Suprapubic skin (tissue), 4 donors: Measurements from ENCODE around the gene SYTL1. TPM values are rescaled to one million over a fixed set of nuclear protein-coding genes. Genes with fewer than 3 reads are reported as not detected.

Experiments
- DNase-seq, 2 donors: peaks; one replicate each; pipeline ENCODE4 v3.0.0-alpha.2; 2019; ENCODE audit warnings: low spot score in 2 of 2
- H3K27ac ChIP-seq: fragments of 200-600 bp; sonication (generic); one replicate; pipeline ENCODE4 v1.5.1; 2019
- H3K27me3 ChIP-seq: fragments of 200-600 bp; sonication (generic); one replicate; pipeline ENCODE4 v1.5.1; 2019
- H3K36me3 ChIP-seq: fragments of 200-600 bp; sonication (generic); one replicate; pipeline ENCODE4 v1.5.1; 2019
- H3K4me1 ChIP-seq: fragments of 200-600 bp; sonication (generic); one replicate; pipeline ENCODE4 v1.5.1; 2019
- H3K4me3 ChIP-seq: fragments of 200-600 bp; sonication (generic); one replicate; pipeline ENCODE4 v1.5.1; 2019; ENCODE audit warnings: mild to moderate bottlenecking
- H3K9me3 ChIP-seq: fragments of 200-600 bp; sonication (generic); one replicate; pipeline ENCODE4 v1.5.1; 2019
- EP300 ChIP-seq: sonication (generic); formaldehyde crosslinking; IDR thresholded peaks from one replicate; pipeline ENCODE4 v1.6.1; 2017; ENCODE audit warnings: antibody characterized with exemption
- POLR2A ChIP-seq, 2 donors: fragments of 450-650 bp; IDR thresholded peaks; one replicate each; pipeline ENCODE4 v1.6.1; 2017; ENCODE audit warnings: antibody characterized with exemption in 2 of 2, mild to moderate bottlenecking in 2 of 2, moderate library complexity in 2 of 2
- POLR2AphosphoS5 ChIP-seq, 3 donors: sonication (generic); formaldehyde crosslinking; IDR thresholded peaks; one replicate each; pipeline ENCODE4 v1.6.1; 2017; ENCODE audit warnings: antibody characterized with exemption in 3 of 3
- WGBS: methylation state at CpG from one replicate; pipeline ENCODE4 v1.1.5; 2018; 5-methylcytosine and 5-hydroxymethylcytosine counted together
- total RNA-seq, 4 donors: library from RNA; depleted of rRNA; stranded (reverse); fragments of >200 nt; gene quantifications; one replicate each; pipeline ENCODE4 v1.1.0, GENCODE V29; 2016
- TF ChIP-seq, protein P1 (sequence below), 2 donors: fragments of 200-600 bp in 1 of 2; fragments of 450-650 bp in 1 of 2; sonication (generic) in 1 of 2; IDR thresholded peaks; one replicate each; pipeline ENCODE4 v1.5.1; 2016 to 2019; ENCODE audit warnings: antibody characterized with exemption in 2 of 2, mild to moderate bottlenecking in 1 of 2, moderate library complexity in 1 of 2

Gene SYTL1
- total RNA-seq, 4 donors from 2014 or later = 142 to 176 (median 168) TPM

DNA sequence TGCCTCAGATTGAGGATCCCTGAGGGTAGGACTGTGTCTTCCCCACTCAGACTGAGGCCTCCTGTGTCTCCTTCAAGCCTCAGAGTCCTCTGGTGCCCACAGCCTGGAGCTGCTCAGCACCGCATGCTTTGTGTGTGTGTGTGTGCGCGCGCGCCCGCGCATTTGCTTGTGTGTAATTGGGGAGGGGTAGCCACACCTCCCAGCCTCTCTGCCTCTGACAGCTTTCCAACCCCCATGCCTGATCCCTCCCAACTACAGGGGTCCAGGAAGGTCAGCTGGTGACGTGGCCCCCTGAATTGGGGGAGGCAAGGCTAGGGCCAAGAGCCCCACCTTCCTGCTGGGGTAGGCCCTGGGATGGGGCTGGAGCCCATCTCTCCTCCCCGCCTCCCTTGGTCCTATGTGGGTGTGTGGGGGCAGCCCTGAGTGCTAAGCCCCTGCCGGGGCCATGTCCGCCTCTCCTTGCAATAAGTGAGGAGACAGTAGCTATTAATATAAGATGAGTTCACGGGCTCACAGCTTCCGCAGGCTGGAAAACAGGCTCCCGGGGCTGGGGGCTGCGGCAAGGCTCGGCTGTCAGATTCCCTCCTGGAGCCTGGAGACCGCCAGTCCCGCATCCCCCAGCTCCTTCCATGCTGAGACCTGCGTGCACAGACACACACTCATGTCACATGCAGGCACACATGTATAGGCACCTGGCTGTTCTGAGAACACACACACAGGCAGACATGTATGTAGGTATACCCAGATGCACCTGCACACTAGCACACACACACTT is 57.6 kb downstream of the SYTL1 start:
- no peaks in the 10 kb centered on the region for H3K36me3 ChIP-seq
- H3K27me3 ChIP-seq = no peaks in the 10 kb centered on the region
- DNase-seq = no peak
- H3K27ac ChIP-seq = no peak overlapping the region
- no peak overlapping the region for H3K4me3 ChIP-seq
- no peaks in the 10 kb centered on the region for H3K9me3 ChIP-seq
- WGBS = 45% methylated on average over 4 of the region's 19 CpGs
- peaks cover 81% of the 10 kb centered on the region for H3K4me1 ChIP-seq
- TF ChIP-seq POLR2A (IDR thresholded peaks at IDR 0.05) (no peak), POLR2AphosphoS5 (IDR thresholded peaks at IDR 0.05) (no peak), EP300 (no peak)
- TF ChIP-seq, protein P1, sequence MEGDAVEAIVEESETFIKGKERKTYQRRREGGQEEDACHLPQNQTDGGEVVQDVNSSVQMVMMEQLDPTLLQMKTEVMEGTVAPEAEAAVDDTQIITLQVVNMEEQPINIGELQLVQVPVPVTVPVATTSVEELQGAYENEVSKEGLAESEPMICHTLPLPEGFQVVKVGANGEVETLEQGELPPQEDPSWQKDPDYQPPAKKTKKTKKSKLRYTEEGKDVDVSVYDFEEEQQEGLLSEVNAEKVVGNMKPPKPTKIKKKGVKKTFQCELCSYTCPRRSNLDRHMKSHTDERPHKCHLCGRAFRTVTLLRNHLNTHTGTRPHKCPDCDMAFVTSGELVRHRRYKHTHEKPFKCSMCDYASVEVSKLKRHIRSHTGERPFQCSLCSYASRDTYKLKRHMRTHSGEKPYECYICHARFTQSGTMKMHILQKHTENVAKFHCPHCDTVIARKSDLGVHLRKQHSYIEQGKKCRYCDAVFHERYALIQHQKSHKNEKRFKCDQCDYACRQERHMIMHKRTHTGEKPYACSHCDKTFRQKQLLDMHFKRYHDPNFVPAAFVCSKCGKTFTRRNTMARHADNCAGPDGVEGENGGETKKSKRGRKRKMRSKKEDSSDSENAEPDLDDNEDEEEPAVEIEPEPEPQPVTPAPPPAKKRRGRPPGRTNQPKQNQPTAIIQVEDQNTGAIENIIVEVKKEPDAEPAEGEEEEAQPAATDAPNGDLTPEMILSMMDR (IDR thresholded peaks at IDR 0.05) = no peak

DNA sequence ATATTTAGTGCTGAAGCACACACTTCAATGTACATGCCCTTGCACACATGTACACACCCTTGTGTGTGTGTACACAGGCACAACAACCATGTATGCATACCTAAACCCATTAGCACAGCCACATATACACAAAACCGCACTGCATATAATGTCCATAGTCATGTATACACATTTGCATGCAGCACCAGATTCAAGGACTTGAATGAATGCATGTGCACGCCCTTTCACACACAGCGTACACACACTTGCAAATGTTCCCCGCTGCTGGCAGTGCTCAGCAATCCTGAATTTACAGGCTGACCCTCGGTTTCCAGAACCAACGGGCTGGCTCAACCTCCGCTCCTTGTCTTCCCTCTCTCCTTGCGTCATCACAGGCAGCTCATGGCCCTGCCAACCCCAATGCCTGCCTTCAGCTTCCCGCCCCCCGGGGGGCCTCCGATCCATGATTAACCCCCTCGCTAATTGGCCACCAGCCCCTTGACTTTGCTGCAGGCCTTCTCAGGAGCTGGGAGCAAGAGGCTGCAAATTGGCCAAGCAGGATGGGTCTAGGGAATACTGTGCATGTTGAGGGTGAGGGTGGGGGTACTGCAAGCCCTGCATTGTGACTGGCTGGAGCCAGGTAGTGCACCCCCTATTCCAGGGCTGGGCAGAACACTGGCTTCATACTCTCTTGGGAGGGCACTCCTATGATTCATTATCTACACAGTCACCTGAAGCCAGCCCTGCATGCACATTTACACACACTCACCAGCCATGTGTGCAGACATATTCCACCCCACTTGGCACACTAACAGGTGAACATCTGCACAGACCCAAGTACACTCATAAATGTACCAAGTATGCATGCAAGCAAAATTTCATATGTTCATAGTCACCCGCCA is 58.5 kb downstream of the SYTL1 start:
- Histone ChIP-seq H3K27ac (no peak overlapping the region), H3K4me3 (no peak overlapping the region), H3K4me1 (peaks cover 85% of the 10 kb centered on the region), H3K9me3 (no peaks in the 10 kb centered on the region), H3K27me3 (no peaks in the 10 kb centered on the region), H3K36me3 (no peaks in the 10 kb centered on the region)
- TF ChIP-seq POLR2A (IDR thresholded peaks at IDR 0.05) (no peak), EP300 (no peak), POLR2AphosphoS5 (IDR thresholded peaks at IDR 0.05) (no peak)
- TF ChIP-seq, protein P1 (IDR thresholded peaks at IDR 0.05) = no peak
- 33% methylated on average over 13 of the region's 13 CpGs for WGBS
- DNase-seq = no peak

DNA sequence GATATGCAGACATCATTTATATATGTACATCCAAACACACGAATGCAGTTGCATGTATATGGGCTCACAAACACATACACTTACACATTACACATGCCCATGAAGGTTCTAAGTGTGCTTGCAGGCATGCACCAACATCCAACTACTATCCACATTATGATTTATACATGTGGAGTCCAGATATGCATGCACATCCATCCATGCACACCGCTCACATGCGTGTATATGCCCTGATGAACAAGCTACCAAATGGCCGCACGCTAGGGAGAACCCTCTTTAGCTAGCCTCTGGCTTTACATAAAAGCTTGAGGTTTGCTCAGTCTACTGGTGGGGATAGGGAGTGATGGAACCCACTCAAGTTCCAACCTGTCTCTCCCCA is 59.1 kb downstream of the SYTL1 start:
- no peaks in the 10 kb centered on the region for H3K27me3 ChIP-seq
- 90% methylated on average over 5 of the region's 5 CpGs for WGBS
- H3K27ac ChIP-seq = no peak overlapping the region
- H3K9me3 ChIP-seq = no peaks in the 10 kb centered on the region
- H3K4me3 ChIP-seq = no peak overlapping the region
- no peak for TF ChIP-seq POLR2A (IDR thresholded peaks at IDR 0.05)
- TF ChIP-seq POLR2AphosphoS5 (IDR thresholded peaks at IDR 0.05) = peak in 1 of 3 donors; percentile 27
- peaks cover 85% of the 10 kb centered on the region for H3K4me1 ChIP-seq
- DNase-seq = no peak
- H3K36me3 ChIP-seq = peaks cover 1% of the 10 kb centered on the region

DNA sequence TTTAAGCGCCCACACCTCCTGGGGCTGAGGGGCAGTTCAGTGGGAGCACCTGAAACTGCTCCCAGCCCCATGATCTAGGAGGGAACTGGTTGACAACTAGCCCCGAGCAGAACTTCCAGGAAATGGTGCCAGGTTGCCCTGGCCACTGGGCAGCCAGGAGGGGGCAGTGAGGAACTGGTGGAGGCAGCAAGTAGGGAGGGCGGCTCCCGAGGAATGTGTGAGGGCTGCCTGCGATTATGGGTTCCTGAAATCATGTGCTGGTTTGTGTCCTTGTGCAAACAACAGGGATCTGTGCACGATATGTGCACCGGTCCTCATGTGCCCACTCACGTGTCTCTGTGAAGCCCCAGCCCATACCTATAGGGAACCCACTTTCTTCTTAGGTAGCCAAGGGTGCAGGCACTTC is 60.5 kb downstream of the SYTL1 start:
- Histone ChIP-seq H3K4me3 (no peak overlapping the region), H3K4me1 (peaks cover 89% of the 10 kb centered on the region), H3K27me3 (no peaks in the 10 kb centered on the region), H3K9me3 (no peaks in the 10 kb centered on the region), H3K27ac (peak overlapping the region; percentile 89), H3K36me3 (peaks cover 15% of the 10 kb centered on the region)
- 22% methylated on average over 5 of the region's 8 CpGs for WGBS
- DNase-seq = peak in 1 of 2 donors; percentile 90
- TF ChIP-seq, protein P1 (IDR thresholded peaks at IDR 0.05) = peak; percentile 12 to 46
- no peak for TF ChIP-seq POLR2AphosphoS5 (IDR thresholded peaks at IDR 0.05)

DNA sequence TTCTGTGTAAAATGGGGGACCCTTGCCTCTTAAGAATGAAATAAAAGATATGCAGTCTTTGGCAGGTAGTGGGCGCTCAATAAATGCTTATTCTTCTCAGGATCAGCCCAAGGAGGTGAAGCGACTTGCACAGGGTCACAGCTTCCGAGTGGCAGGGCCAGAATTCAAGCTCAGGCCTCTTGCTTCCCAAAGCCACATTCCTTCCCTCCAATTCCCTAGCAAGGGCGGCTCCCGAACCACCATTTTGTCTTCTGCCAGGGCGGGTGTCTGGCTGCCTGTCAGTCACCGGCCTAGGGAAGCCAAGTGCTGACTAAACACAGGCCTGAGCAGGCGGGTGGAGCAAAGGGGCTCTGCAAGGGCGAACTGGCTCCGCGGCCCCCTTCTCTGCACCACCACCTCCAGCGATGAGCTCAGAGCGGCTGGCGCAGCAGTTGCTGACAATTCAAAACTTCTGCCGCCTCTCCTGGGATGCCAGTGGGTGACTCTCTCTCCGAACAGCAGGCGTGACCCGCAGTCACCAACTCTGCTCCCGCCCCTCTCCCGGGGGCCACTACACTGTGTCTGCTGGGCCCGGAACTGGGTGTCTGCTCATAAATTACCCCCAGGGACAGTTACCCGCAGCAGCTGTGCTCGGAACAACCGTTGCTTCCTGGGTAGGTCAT is 61.4 kb downstream of the SYTL1 start:
- H3K27ac ChIP-seq = peak overlapping the region; percentile 89
- peak overlapping the region; percentile 16 for H3K4me3 ChIP-seq
- peak in 1 of 2 donors; percentile 90 for DNase-seq
- 16% methylated on average over 11 of the region's 24 CpGs for WGBS
- H3K36me3 ChIP-seq = peaks cover 24% of the 10 kb centered on the region
- TF ChIP-seq, protein P1 (IDR thresholded peaks at IDR 0.05) = no peak
- TF ChIP-seq EP300 (no peak), POLR2AphosphoS5 (IDR thresholded peaks at IDR 0.05) (no peak), POLR2A (IDR thresholded peaks at IDR 0.05) (no peak)
- H3K9me3 ChIP-seq = no peaks in the 10 kb centered on the region
- peaks cover 91% of the 10 kb centered on the region for H3K4me1 ChIP-seq
- no peaks in the 10 kb centered on the region for H3K27me3 ChIP-seq

Other genes starting within 250 kb of the SYTL1 start
- gene SLC9A1, start 186.9 kb upstream of the SYTL1 start, total RNA-seq = 10 to 100 TPM; 18.1 to 28.1 (median 25.2) TPM
- 10 to 100 TPM; 59.6 to 69.7 (median 64.5) TPM for gene WDTC1, start 107.4 kb upstream of the SYTL1 start, total RNA-seq
- 10 to 100 TPM; 19.7 to 31.8 (median 21.2) TPM for gene TMEM222, start 19.9 kb upstream of the SYTL1 start, total RNA-seq
- 100 to 1,000 TPM in 3 of 4 donors, 10 to 100 TPM in 1; 85.4 to 147 (median 137) TPM for gene MAP3K6, start 24.9 kb downstream of the SYTL1 start, total RNA-seq
- 1 to 10 TPM; 2.3 to 7.1 (median 3.7) TPM for gene FCN3, start 32.8 kb downstream of the SYTL1 start, total RNA-seq
- 10 to 100 TPM in 2 of 4 donors, 1 to 10 TPM in 2; 5.9 to 14.3 (median 10.3) TPM for gene CD164L2, start 41.3 kb downstream of the SYTL1 start, total RNA-seq
- gene GPR3, start 50.6 kb downstream of the SYTL1 start, total RNA-seq = under 1 TPM in 2 of 4 donors, not detected in 2; 0.36 to 0.81 TPM
- gene WASF2, start 148.1 kb downstream of the SYTL1 start, total RNA-seq = 10 to 100 TPM; 69.0 to 96.0 (median 90.4) TPM